Muscle layer of colon (tissue), 2 donors: ENCODE data around the gene VDR.

Experiments
- H3K27ac ChIP-seq: one replicate; pipeline ENCODE4 v1.7.0; 2013; ENCODE audit warnings: low read depth, mild to moderate bottlenecking, low read length, moderate library complexity
- H3K27me3 ChIP-seq, 2 donors: one replicate each; pipeline ENCODE4 v1.7.0; 2013; ENCODE audit warnings: low read length in 2 of 2, mild to moderate bottlenecking in 2 of 2; ENCODE audit not compliant: insufficient read depth in 2 of 2, control insufficient read depth in 1 of 2
- H3K36me3 ChIP-seq: one replicate; pipeline ENCODE4 v1.7.0; 2013; ENCODE audit warnings: mild to moderate bottlenecking, low read length; ENCODE audit not compliant: insufficient read depth
- H3K4me1 ChIP-seq: one replicate; pipeline ENCODE4 v1.7.0; 2013; ENCODE audit warnings: mild to moderate bottlenecking, low read length; ENCODE audit not compliant: insufficient read depth
- H3K4me3 ChIP-seq, 2 donors: one replicate each; pipeline ENCODE4 v1.7.0; 2013; ENCODE audit warnings: low read length in 2 of 2, low read depth in 1 of 2, mild to moderate bottlenecking in 1 of 2, moderate library complexity in 1 of 2
- H3K9ac ChIP-seq: one replicate; pipeline ENCODE4 v1.7.0; 2013; ENCODE audit warnings: low read length
- H3K9me3 ChIP-seq: one replicate; pipeline ENCODE4 v1.7.0; 2013; ENCODE audit warnings: mild to moderate bottlenecking, low read length
- donor health status: abdominal sarcoma.
- donor health status: Adenocarcinoma of cecum.

VDR gene

GRCh38 chr12:47793015-47793681 lies 111.6 kb downstream of the VDR start:
- Histone ChIP-seq H3K4me3 (no peak overlapping the region), H3K9ac (no peak overlapping the region), H3K9me3 (no peaks in the 10 kb centered on the region), H3K27ac (no peak overlapping the region), H3K36me3 (peaks cover 90% of the 10 kb centered on the region), H3K27me3 (no peaks in the 10 kb centered on the region), H3K4me1 (no peaks in the 10 kb centered on the region)

DNA sequence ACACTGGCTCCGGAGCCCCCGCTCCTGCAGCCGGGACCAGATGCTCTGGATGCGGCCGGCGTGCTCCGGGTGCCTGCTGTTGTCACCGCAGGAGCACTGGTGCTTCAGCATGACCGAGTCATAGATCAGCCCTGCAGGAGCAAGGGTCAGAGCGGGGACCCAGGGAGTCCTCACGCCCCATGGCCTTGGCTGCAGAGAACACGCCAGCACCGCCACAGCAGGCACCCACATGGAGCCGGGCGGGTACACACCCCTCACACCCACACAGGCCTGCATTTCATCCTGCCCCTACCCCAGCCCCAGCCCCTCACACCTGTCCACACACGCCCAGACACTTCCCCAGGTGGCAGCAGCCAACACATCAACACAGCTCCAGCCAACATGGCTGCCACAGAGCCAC lies 112.9 kb downstream of the VDR start:
- H3K4me1 ChIP-seq: no peaks in the 10 kb centered on the region
- H3K36me3 ChIP-seq: peaks cover 92% of the 10 kb centered on the region
- no peaks in the 10 kb centered on the region for H3K9me3 ChIP-seq
- H3K27ac ChIP-seq: no peak overlapping the region
- no peaks in the 10 kb centered on the region for H3K27me3 ChIP-seq
- H3K4me3 ChIP-seq: no peak overlapping the region
- H3K9ac ChIP-seq: no peak overlapping the region
